NCI-H2107 (cell line): ENCODE measurements around the gene ACBD6.

ENCODE experiments used
- DNase-seq: peaks from one replicate; lab custom pipeline; 2025; lab: John Stamatoyannopoulos, UW

ACBD6 gene

DNA sequence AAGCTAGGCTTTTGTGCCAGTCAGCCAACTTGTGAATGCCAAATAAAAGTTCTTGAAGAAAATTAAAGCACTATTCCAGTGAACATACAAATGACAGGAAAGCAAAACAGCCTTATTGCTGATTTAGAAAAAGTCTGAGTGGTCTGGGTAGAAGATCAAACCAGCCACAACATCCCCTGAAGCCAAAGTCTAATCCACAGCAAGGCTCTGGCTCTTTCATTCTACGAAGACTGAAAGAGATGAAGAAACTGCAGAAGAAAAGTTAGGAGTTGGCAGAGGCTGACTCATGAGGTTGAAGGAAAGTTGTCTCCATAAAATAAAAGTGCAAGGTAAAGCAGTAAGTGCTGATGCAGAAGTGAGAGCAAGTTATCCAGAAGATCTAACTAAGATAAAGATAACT lies 206.4 kb downstream of the ACBD6 start:
- DNase-seq: no peak

DNA sequence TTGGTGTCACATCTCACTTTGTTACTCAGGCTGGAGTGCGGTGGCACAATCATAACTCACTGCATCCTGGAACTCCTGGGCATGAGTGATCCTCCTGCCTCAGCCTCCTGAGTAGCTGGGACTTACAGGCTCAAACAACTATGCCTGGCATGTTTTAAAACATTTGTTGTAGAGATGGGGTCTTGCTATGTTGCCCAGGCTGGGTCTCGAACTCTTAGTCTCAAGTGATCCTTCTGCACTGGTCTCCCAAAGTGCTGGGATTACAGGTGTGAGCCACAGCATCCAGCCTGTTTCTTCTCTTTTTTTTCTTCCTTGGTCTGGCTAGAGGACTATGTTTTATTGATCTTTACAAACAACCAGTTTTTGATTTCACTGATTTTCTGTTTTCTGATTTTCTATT lies 207.7 kb downstream of the ACBD6 start:
- DNase-seq: no peak

DNA sequence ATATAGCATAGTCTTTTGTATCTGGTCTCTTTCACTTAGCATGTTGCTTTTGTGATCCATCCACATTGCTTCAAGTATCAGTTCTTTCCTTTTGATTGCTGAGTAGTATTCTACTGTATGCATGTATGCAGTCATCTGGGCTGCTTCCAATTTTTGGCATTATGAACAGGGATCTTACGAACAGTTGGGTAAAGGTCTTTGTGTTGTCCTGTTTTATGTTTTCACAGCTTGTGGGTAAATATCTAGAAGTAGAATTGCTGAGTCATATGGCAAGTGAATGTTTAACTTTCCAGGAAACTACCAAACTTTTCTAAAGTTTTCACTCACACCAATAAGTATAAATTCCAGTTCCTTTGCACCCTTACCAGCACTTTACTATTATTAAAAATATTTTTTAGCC lies 211.4 kb downstream of the ACBD6 start:
- no peak for DNase-seq

DNA sequence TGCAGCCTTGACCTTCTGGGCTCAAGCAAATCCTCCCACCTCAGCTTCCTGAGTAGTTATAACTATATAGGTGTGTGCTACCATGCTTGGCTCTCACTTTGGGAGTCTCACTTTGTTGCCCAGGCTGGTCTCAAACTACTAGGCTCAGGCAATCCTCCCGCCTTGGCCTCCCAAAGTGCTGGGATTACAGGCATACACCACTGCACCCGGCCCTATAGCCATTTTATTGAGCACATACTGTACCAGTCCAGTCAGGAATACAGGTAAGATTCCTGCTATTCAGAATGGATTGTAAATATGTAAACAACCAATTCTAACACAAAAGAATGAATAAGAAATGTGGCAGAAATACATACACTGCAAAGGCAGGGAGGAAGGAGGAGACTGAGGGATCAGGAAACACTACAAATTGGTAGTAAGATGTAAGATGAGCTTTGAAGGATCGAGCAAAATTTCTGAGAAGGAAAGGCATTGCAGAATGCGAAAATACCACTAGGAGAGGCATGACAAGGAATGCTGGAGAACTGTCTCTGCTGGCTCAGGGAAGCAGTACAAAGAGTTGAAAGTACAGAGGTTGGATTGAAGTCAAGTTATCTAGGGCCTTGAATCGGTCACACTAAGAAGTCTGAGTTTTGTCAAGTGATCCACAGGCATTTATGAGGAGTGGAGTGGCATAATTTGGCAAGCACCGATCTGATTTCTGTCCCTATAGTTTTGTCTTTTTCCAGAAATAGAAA lies 211.9 kb downstream of the ACBD6 start:
- DNase-seq: no peak

DNA sequence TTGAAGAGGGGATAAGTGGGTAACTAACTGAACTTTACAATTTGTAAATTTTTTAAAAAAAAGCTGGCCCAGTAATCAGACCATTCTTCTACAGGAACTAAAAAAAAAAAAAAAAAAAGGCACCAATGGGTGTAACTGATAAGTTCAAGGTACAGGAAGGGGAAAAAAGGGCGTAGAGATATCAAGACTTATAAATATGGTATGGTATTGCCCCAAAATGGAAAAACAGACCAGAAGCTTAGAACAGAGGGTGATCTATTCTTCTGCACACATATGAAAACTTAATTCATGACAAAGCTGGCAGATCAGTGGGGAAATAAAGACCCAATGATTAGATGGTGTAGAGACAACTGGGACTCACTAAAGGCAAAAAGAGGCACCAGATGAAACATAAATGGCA lies 213.4 kb downstream of the ACBD6 start:
- no peak for DNase-seq

DNA sequence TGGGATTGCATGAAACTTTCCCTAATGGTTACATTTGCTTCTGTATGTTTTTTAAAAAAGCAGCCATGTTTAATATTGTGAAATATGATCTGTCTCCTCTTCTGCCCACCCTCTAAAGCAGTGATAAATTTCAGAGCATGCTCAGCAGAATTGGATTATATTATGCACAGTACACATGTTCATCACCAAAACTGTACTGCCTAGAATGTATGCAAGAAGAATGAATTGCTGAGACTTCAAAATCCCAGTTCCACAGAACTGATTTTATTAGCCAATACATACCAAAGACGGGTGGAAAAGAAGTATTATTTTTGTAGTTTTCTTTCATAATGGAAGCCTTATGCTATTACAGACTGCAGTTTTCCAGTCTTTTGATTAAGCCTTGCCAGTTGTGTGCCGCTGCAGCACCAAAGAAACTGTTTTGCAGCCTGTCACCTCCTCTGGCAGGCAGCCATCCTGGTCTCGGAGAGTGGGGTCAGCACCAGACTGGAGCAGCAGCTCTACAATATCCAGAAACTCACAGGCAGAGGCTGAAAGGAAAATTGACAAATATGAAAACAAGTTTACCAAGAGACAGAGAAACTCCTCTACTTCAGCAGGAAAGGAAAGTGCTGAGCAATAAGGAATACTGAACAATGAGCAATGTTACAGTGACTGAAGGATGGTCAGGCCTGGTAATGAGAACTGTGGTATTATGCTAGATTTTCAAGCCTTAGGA lies 214.2 kb downstream of the ACBD6 start:
- no peak for DNase-seq

DNA sequence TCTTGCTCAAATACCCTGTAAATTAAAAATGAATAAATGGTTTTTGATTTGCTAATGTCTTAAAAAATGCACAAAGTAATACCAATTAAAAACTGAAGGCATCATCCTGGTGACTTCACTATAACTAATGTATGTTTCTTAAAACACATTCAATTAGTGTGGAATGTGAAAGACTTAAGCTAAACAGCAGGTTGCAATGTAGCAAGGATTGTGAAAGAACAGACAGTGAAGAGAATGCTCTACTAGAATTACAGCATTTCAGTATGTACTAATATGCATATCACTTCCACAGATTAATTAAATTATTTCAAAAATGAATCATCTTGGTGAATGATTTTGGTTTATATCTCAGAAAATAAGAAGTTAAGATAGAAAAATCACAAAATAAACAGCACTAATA lies 216.0 kb downstream of the ACBD6 start:
- no peak for DNase-seq

DNA sequence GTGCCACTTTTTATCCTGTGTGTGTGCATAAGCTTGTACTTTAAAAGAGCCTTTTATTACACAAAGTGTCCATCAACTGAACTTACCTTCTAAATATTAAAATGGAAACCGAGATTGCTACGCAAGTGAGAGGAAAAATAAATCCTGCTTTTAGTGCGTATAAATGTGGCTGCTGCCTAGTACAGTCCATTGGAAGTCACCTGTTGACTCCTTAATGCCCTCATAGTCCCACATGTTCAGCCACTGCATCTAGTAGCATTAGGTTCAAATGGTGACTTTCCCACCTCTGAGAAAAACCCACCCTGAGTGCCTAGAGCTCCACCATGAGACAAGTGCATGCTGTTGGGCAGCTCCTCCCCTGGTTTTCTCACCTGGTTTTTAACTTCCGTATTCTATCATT lies 219.3 kb downstream of the ACBD6 start:
- no peak for DNase-seq

DNA sequence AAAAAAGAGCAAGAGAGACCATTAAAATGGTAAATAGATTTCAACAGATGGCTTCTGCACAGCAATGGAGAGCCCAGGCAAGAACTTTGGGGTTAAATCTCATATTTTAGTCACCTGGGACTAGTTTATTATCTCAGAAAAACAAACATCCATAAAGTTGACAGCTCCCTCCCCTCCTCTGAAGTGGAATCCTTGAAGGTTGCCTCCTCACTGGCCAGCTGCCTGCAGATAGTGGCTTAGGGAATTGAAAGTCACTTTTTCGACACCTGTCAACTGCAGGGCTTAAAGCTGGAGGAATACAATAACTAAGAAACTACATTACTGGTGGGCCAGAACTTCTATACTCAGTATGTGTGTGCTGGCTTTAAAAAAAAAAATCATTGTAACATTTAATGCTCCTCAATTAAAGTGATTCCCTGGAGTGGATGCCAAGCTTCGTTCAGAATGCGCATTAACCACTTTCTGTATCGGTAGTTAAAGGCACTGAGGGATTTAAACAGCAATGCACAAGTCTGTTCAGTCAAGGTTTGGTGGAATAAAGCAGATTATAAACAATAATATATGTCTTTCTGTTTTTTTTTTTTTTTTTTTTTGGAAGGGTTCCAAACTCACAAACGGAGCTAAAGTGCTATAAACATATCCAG lies 219.9 kb downstream of the ACBD6 start:
- no peak for DNase-seq

DNA sequence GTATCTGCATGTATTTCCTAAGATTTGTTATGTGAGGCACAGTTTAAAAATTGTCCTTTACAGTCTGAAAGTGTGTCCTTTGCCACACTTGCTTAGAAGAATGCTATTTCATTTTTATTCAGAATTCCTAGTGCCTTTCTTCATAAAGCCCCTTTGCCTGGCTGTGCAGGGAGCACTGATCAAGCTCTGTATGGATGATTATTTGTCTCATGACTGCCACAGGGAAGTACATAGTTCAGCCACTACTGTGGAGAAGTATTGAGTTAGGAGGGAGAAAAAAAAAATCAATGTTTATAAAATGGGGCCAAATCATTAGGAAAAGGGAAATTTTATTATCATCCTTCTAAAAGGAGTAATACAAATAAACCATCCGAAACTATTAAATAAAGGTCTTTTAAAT lies 220.9 kb downstream of the ACBD6 start:
- DNase-seq: no peak

DNA sequence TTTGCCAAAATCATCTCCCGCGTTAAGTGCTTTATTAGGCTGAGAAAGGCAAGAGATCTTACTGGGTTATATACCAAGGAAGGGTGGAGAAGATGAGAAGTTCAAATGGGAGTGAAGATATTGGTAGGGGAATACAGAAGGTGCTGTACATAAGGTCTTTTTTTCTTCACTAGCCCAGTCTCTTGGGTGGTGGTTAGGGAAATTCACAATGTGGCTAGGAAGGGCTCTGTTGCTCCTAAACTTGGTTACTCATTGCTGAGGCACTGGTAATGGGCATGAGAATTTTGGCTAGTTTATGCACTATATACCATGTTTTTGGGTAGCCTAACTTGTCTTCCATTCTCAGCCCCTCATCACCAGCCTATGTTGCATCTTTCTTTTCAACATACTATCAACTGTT lies 221.8 kb downstream of the ACBD6 start:
- no peak for DNase-seq

DNA sequence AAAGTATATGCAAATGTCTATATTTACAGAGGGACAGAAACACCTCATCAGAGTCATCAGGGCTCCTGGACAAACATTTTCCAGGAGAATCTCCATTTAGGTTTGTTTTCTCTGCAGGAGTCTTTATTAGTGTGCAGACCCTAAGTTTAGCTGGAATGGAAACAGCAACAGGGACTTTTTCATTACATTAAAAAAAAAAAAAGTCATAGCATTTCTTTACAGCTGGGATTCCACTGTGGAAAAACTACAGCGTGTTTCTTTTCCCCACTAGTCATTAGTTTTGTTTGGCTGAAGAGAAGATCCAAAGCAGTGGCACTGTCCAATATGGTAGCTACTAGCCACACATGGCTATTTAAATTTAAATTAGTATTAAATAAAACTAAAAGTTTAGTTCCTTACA lies 222.7 kb downstream of the ACBD6 start:
- DNase-seq: no peak

DNA sequence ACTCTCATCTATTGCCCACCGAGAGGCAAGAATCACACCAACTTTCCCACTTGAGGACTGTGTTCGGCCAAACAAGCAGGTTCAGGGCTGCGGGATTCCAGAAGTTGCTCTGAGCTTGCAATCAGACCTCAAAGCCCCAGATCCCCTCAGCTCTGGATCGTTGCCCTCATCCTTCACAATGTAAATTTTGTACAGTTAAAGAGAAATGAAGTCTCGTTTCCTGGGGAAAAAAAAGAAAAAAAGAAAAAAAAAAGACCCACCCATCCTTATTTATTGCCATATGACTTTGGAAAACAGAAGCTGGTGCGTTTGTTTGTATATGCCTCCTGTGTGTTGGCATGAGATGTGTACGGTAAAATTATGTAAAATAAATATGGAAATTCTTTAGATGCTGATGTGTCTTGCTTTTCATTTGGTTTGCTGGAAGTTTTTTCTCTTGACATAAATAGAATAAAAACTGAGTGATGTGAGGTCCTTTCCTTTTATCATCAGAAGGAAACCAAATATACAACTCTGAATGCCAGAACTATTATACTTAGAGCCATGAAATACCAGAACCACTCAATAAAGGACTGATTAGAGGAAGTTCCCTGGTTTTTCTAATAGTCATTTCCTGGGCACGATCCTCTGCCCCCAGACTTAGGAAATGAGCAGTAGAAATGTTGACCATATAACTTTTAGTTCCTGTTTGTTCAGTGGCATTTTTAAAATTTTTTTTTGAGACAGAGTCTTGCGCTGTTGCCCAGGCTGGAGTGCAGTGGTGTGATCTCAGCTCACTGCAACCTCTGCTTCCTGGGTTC lies 223.6 kb downstream of the ACBD6 start:
- no peak for DNase-seq

DNA sequence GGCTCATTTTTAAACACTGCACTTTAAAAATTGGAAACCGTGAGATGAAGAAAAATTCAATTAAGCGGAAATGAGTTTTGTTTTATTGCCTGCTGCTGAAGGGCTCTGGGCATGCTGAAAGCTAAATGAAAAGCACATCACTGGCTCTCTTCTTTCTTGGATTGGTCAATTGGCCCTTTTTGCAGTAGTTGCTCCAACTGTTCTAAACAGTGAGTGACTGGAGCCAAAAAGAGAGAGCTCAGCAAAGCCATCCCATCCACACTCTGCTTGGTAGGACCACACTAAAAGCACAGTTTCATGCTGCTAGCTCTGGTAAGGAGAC lies 224.2 kb downstream of the ACBD6 start:
- no peak for DNase-seq

DNA sequence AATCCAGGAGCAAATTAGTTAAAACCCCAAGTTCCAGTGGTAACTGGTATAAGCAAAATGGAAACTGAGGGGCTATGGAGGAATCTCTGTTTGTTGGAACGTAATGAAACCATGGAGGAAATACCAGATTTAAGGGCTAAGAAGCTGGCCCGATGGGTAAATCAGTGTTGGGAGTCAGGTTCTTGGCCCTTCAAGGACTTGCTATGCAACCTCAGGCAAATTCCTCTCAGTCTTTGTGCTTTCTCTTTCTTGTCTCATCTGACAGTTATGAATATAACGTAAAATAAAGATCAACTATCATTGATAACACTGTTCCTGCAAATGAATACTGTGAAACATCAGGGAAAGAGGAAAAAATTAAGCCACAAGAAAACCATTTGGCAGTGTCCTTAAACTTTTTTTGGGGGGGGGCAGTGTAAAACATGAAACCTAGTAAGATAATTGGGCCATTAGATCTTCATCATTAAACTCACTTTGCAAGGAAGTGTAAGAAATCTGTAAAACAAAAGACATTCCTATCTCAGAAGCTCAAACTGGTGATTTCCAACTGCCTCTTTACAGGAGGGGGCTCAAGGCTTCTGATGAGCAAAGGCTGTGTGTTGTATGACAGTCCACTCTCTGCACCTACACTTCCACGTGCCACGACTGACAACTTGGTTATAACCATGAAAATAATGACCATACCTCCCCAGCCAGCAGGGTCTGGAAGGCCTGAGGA lies 224.7 kb downstream of the ACBD6 start:
- no peak for DNase-seq

DNA sequence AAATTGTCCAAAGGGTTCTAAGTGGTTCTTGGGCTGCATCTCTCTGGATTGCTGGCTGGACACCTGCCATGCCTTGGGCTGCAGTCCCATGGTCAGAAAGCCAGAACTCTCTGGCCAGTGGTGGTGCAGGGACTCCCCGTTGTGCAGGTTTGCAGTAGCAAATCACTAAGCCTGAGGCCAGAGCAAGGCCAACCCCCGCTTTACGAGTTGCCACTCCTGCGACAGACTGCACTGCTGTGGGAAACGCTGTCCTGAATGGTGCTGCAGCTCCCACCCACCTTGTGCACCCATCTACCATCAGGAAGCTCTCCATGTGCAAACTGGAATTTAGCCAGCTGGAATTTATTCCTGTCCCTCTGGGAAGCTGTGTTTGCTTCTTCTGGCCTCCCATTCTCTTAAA lies 226.7 kb downstream of the ACBD6 start:
- DNase-seq: no peak

DNA sequence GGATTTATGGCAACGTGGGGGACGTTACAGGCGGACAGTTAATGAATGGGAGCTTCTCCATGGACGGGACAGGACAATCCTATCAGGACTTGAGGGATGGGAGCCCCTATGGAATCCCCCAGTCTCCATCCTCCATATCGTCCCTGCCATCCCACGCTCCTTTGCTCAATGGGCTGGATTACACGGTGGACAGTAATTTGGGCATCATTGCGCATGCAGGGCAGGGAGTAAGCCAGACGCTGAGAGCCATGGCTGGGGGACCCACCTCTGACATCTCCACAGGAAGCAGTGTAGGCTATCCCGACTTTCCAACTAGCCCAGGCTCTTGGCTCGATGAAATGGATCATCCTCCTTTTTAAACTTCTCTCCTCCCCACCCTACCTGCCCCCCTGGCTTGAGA lies 228.2 kb downstream of the ACBD6 start:
- DNase-seq: no peak

DNA sequence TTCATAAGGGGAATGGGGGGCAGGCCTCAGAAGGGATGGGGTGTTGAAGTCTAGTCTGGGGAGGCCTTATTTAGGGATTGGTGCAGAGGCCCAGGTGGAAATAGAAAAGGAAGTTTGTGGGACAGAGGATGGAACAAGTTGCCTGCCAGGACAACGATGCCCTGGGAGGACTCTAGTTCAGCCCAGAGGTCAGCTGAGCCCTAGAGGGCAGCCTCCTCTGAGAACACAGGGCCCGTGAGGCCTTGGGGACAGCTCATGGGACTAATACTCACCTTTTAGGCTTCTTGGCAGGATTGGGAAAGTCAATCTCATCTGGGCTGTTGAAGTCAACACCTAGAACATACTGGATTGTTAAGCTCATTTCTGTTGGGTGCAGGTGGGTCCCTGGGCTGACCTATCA lies 229.3 kb downstream of the ACBD6 start:
- DNase-seq: no peak

DNA sequence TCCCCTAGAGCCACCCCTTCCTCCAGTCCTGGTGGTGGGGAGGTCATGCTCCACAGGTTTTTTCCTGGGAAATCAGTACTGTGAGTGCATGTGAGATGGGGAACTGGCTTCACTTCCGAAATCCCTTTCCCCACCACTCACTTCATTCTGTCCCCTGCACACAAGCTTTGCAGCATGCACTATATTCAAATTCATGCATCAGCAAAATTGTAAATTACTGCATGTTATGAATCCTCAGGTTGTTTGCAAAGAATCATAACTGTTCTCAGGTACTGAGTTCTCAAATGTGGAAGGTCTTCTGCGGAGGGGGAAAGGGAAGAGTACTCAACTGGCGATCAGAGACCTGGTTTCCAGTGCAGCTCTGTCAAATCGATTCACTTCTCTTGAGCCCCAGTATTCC lies 230.0 kb downstream of the ACBD6 start:
- DNase-seq: no peak

DNA sequence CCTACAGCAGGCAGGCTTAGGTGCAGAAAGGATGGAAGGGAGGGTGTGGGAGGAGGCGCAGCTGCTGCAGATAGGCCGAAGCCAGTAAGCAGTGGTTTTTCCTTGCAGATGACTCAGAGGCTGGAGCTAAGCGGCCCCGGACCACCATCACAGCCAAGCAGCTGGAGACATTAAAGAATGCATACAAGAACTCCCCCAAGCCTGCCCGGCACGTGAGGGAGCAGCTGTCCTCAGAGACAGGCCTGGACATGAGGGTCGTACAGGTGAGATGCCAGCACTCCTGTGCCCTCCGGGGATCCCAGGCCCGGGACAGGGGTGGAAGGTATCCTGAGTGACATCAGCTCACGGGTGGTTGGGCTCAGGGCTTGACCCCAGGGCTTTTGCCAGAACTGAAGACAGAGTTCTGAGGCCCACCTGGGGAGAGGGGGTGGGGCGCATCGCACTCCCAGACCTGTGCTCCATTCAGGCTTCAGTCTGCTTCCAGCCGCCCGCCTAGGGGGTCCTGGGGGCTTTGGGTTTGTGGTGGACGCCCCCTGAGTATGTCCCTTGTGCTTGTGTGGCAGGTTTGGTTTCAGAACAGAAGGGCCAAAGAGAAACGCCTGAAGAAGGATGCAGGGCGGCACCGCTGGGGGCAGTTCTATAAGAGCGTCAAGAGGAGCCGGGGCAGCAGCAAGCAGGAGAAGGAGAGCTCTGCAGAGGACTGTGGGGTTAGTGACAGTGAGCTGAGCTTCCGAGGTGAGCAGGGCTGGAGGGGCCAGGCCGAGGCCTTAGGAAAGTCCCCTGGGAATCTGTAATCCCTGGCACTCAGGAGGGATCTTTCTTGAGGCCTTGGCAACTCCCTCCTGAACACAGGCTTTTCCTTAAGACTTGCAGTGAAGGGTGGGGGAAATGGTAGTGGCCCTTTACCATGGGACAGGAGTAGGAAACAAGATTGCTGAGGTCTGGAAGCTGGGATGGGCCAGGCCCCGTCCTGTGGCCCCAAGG lies 230.8 kb downstream of the ACBD6 start:
- no peak for DNase-seq
